Upper lobe of left lung (tissue), 4 donors: ENCODE measurements around the gene MKLN1.

ENCODE experiments used
- CTCF ChIP-seq, 6 experiments: fragments of 450-650 bp in 4 of 6; fragments of 200-600 bp in 2 of 6; sonication (generic) in 2 of 6; IDR thresholded peaks; one replicate each; pipeline ENCODE4 v1.5.1; 2016 to 2019; ENCODE audit warnings: antibody characterized with exemption in 6 of 6
- EP300 ChIP-seq, 4 donors: sonication (generic); formaldehyde crosslinking; IDR thresholded peaks; one replicate each; pipeline ENCODE4 v1.5.1; 2017; ENCODE audit warnings: antibody characterized with exemption in 4 of 4, control low read depth in 2 of 4
- POLR2A ChIP-seq, 4 donors: fragments of 450-650 bp; IDR thresholded peaks; one replicate each; pipeline ENCODE4 v1.5.1; 2016 to 2017; ENCODE audit warnings: antibody characterized with exemption in 4 of 4, mild to moderate bottlenecking in 2 of 4

DNA sequence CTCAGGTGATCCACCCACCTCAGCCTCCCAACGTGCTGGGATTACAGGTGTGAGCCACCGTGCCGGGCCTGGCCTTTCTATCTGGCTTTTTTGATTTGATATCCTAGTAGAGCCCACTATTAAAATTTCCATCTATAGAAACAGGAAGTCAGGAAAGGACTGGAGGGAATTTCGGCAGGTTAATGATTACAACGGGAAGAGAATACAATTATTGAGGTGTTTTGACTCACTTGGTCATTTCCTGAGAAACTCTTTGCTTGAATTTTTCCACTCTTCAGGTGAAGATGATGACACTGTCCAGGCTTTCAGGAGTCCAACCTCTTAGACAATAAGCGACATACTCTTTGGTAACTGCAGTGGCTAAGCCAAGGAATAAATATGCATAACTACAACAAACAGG lies 1.1 kb upstream of the MKLN1 start:
- no peak for TF ChIP-seq POLR2A (IDR thresholded peaks at IDR 0.05)
- no peak for TF ChIP-seq CTCF (IDR thresholded peaks at IDR 0.05)
- no peak for TF ChIP-seq EP300 (IDR thresholded peaks at IDR 0.05)
